ENCODE measurements around the gene SLC1A1.
"Not testable (repeated sequence)": the region's sequence is repeated elsewhere in the genome, so short reads cannot be mapped to it uniquely, and the experiment has no call there.

SLC1A1 gene

DNA sequence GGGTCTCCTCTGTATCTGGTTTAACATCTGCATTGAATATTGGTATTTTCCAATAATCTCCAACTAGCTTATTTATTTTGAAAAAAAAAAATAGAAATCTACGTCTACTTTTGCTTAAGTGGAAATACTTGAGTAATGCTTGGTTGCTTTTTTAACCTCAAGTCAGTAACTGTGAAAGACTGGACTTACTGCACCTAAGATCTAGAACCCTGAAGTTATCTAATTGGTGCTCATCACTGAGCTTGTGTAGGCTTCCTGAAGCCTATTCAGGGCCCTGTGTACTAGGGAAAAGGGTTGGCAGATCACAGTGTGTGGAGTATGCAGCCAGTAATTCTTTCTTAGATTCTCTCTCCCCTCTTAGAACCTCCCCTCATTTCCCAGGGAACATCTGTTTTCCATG lies 16.2 kb downstream of the SLC1A1 start:
- DNase-seq (ENCODE audit: low read depth): no peak

DNA sequence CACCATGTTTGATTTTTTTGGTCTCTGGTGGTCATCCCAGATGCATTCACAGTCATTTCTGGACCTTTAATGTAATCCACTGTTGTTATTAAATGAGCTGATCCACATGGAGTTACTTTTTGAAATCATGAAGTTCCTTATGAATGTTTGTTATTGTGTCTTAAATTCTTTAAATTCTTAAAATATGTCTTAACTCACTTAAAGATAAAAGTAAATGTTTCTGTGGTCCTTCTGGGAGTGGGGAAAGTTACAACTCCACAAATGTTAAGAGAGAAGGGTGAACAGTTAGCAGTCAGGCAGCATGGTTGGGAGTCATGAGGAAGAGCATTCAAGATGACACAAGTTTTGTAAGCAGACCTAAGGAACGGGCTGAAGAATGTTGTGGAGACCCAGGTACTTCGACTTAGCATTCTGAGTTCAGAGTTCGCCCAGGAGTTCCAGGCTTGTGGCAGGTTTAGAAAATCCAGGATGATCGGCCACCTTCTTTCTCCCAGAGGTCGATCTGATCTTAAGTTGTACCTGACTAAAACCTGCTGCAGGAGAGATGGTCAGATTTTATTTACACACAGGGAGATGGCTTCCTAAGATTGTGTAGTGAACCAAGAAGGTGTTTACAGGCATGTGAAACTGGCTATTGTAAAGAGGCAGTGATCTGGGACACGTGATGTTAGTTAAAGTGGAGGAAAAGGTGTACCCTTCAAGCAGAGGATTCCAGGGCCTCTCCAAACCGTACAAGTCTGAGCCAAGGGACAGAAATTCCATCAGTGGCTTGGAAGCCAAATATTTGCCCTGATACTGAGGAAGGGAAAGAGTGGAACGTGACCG lies 17.2 kb downstream of the SLC1A1 start:
- DNase-seq (ENCODE audit: low read depth): no peak

DNA sequence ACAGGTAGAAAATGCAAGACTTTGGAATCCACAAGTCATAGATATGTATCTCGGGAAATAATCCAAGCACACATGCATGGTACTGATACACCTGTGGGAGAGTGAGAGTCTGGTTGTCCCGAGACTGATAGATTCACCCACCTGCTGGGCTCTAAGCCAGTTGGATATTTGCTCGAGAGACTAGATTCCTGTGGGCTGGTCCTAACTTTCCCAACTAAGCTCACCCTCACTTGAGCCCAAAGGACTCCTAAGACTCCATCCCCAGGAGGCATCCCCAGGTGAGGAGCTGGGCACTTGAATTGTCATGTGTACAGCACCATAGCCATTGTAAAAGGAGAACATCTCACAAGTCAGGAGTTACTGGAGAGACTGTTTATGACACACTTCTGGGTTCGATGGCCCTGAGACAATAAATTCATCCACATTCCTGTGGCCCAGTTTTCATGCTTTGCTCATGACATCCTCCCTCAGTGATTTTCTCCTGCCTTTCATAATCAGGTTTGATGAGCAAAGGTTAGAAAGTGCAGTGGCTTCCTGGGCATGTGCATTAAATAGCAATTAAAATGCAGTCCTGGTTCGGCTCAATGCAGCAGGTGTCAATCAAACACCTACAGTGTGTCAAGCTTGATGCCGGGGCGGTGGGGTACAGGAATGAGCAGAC lies 18.1 kb downstream of the SLC1A1 start:
- peak; percentile 72 for DNase-seq (ENCODE audit: low read depth)

DNA sequence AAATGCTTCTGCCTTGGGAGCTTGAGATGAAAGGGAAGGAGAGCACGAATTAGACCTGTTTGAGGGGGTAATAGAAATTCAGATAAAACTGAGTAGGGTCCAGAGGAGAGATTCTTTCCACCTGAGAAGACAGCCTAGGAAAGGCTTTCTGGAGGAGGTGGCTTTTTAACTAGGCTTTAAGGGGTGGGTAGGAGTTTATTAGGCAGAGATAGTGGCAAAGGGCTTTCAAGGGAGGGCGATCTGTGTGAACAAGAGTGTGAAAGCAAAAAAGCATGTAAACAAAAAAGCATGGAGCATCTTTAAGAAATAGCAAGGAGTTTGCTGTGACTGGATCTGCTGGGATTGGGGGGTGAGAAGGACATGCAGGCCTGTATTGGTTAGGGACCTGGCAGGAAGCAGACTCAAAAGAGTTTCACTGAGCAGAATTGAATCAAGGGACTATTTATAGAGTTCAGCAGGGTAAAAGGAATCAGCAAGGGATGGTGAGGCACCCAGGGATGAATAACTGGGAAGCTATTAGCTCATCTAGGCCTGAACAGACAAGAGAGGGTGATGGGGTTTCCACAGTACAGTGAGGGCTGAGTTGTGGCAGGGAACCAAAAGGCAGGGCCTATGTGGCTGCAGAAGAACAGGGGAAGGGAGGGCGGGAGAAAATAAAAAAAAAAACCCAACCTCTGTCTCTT lies 18.8 kb downstream of the SLC1A1 start:
- no peak for DNase-seq (ENCODE audit: low read depth)

DNA sequence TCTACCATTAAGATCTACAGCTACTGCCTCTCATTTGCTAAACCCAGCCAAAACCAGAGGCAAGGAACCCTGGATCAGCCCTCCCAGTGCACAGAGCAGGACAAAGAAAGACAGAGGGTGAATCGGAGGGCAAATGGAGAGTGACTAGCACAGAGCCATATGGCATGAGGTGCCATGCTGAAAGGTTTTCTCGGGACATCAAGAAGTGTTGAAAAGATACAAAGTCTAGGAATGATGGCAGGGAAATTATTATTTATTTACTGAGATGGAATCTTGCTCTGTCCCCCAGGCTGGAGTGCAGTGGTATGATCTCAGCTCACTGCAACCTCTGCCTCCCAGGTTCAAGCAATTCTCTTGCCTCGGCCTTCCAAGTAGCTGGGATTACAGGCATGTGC lies 19.3 kb downstream of the SLC1A1 start:
- no peak for DNase-seq (ENCODE audit: low read depth)

DNA sequence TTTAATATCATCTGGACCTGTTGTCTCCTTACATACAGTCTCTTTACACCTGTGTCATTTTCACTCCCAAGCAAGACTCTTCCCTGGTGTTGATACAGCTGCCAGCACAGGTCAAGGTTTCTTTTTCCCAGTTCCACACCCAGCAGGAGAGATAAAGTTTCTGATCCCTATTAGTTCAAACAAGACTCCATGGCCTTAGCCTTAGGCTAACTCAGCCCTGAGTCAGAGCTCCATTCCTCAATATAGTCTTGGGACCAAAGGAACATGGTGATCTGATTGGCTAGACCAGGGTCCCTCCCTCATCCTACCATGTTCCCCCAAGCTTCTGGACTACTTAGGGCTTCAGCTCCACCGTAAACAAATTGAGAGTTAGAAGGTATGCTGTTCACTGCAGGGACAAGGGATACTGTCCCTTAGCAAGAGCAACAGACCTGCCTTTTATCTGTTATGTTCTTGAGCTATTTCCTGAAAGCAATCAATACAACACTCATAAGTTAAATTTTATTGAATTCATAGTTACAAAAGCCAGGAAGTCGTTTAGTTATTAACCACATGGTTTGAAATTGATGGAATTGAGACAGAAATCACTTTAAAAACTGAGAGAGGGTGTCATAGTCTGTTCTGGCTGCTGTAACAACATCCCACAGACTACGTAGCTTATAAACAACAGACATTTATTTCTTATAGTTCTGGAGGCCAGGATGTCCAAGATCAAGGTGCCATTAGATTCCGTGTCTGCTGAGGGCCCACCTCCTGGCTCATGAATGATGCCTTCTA lies 20.5 kb downstream of the SLC1A1 start:
- no peak for DNase-seq (ENCODE audit: low read depth)

DNA sequence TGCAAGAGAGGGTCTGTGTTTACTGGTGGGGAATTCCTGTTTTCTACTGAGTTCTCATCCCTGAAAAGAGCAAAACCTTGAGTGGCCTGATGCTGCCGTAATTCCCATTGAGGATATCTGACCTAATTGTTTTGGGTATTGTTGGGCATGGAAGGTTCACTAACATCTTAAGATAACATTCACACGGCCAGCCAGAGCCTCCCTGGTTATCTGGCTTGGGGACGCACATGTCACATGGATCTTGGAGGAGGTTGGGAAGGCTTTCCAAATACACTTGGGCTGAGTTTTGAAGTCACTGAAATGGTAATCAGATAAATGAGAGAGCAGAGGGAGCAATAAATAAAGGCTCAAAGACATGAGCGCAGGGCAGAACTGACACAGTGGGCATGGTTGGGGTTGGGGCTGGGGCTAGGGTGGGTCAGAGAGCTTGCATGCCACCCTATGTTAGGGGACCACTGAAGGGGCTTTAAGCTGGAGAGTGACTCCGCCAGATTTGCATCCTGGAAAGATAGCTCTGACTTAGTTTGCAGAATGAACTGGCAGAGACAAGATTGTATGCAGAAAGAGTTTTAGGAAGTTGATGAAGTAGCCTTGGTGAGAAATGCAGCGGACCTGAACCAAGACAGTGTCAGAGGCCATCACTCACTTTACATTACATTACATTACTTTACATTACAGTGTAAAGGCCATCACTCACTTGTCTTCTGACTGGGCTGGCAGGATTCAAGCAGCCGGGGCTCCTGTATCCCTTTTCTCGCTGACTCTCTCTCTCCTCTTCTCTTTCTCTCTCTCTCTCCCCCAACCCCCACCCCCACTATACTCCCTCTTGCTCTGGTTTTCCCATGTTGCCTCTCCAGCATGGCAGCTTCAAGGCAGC lies 24.2 kb downstream of the SLC1A1 start:
- no peak for DNase-seq (ENCODE audit: low read depth)

DNA sequence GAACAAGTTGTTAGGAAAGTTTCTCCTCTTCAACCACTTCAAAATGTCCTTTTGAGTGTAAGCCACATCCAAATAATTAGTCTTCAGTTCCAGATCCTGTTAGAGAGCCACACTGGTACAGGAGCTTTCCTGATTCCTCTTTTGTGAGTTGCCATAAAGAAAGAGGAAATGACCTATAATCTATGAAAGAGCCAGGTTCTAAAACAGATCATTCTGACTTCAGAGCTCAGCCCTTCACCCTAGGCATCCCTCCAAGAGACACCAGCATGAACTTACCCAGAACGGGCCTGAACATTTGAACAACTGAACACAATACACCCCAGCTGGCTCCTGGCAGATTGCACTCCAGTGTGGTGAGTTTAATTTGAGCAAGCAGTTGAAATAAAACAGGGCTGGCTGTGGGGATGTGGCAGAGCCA lies 25.7 kb downstream of the SLC1A1 start:
- DNase-seq (ENCODE audit: low read depth): no peak

DNA sequence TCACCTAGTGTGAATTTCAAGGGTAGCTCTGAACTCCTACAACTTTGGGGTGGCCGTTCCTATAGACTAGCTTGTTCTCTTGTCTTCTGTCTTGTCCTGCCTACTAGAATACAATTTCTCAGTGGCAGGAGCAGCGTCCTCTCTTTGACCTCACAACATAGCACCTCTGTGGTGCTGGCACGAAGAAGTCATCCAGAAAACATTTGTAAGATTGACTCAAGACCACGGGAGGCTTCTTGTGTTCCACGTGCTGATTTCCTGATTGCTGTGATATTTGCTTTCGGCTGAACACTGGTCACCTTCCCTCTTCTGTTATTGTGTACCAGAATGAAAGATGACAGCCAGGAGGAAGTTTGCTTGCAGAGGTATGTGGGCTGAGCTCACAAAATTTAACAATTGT lies 27.0 kb downstream of the SLC1A1 start:
- no peak for DNase-seq (ENCODE audit: low read depth)

DNA sequence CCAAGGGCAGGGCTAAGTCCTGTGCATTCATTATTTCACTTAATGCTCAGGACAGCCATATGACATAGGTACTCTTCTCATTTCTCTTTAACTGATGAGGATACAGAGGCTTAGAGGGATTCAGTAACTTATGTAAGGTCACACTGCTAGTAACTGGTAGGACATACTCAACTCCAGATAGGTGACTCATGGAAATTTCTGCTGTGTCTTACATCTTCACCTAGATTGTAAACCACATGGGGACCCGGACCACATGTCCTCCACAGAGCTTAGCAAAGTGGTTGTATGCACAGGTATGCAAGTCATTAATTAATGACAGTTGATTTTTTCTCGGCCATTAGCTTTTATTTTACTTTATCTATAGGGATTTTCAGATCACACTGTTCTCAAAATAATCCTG lies 29.3 kb downstream of the SLC1A1 start:
- DNase-seq (ENCODE audit: low read depth): no peak

DNA sequence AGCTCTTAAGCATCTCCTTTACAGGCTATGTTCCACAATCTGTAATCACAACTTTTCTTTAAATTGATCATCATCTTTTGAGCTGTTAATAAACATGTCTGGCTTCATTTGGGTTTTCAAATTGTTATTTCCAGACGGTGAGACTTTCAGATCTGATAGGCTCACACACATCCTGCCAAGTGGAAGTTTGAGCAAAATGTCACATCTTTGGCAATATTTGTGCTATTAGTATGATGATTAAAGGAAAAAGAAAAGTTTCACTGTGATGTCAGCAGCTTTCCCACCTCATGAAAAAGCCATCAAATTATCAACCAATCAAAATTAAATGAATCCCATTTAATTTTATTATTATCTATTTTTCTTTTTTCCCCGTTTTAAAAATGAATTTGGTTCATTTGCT lies 29.8 kb downstream of the SLC1A1 start:
- DNase-seq (ENCODE audit: low read depth): no peak

DNA sequence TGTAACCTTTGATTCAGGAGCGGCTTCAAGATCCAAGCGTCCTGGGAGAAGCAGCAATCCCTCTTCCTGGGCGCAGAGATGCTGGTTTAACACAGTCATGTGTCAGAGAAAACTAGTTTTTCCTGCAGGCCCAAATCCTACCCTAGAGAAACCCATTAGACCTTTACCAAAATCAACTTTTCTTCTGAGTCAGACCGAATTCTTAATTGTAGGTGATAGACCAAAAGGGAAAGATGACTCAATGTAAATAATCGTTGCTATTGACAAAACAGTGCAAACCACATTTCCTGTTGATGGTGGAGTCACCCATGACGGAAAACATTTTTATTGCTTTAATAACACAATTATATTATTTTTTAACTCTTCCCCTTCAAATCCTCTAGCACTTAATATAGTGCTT lies 40.1 kb downstream of the SLC1A1 start:
- no peak for DNase-seq (ENCODE audit: low read depth)

DNA sequence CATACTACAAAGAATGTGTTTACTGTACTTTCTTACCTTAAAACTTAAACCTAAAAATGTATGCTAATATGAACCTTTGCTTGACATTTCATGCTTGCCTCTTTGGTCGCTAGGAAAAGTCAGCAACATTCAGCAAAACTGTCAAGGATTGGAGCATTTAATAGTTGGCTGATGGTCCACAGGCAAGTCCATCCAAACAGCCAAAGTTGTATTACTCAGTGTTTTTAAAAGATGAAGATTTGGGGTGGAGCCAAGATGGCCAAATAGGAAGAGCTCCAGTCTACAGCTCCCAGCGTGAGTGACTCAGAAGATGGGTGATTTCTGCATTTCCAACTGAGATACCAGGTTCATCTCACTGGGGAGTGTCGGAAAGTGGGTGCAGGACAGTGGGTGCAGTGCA lies 40.6 kb downstream of the SLC1A1 start:
- DNase-seq (ENCODE audit: low read depth): not testable (repeated sequence)

DNA sequence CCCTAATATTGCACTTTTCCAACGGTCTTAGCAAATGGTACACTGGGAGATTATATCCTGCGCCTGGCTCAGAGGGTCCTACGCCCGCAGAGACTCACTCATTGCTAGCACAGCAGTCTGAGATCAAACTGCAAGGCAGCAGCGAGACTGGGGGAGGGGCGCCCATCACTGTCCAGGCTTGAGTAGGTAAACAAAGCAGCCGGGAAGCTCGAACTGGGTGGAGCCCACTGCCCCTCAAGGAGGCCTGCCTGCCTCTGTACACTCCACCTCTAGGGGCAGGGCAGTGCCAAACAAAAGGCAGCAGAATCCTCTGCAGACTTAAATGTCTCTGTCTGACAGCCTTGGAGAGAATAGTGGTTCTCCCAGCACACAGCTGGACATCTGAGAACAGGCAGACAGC lies 41.1 kb downstream of the SLC1A1 start:
- DNase-seq (ENCODE audit: low read depth): not testable (repeated sequence)

DNA sequence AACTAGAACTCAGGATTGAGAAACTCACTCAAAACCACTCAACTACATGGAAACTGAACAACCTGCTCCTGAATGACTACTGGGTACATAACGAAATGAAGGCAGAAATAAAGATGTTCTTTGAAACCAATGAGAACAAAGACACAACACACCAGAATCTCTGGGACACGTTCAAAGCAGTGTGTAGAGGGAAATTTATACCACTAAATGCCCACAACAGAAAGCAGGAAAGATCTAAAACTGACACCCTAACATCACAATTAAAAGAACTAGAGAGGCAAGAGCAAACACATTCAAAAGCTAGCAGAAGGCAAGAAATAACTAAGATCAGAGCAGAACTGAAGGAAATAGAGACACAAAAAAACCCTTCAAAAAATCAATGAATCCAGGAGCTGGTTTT lies 43.6 kb downstream of the SLC1A1 start:
- not testable (repeated sequence) for DNase-seq (ENCODE audit: low read depth)

DNA sequence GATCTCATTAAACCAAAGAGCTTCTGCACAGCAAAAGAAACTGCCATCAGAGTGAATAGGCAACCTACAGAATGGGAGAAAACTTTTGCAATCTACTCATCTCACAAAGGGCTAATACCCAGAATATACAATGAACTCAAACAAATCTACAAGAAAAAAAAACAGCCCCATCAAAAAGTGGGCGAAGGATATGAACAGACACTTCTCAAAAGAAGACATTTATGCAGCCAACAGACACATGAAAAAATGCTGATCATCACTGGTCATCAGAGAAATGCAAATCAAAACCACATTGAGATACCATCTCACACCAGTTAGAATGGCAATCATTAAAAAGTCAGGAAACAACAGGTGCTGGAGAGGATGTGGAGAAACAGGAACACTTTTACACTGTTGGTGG lies 45.9 kb downstream of the SLC1A1 start:
- not testable (repeated sequence) for DNase-seq (ENCODE audit: low read depth)

DNA sequence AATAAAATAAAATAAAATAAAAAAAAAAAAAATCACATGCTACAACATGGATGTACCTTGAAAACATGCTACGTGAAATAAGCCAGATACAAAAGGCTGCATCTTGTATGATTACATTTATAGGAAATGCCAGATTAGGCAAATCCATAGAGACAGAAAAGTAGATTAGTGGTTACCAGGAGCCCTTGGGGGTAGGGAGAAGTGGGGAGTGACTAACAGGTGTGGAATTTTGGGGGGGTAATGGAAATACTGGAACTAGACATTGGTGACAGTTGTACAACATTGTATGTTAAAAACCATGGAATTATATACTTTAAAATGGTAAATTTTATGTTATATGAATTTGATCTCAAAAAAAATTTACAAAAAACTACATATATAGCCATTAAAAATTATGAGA lies 47.3 kb downstream of the SLC1A1 start:
- no peak for DNase-seq (ENCODE audit: low read depth)

DNA sequence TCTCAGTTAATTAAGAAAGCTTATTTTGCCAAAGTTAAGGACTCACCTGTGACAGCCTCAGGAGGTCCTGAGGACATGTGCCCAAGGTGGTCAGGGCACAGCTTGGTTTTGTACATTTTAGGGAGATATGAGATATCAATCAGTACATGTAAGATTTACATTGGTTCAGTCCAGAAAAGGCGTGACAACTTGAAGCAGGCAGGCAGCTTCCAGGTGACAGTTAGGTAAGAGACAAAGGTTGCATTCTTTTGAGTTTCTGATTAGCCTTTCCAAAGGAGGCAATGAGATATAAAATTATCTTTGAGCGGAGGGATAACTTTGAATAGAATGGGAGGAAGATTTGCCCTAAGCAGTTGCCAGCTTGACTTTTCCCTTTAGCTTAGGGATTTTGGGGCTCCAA lies 47.8 kb downstream of the SLC1A1 start:
- no peak for DNase-seq (ENCODE audit: low read depth)

DNA sequence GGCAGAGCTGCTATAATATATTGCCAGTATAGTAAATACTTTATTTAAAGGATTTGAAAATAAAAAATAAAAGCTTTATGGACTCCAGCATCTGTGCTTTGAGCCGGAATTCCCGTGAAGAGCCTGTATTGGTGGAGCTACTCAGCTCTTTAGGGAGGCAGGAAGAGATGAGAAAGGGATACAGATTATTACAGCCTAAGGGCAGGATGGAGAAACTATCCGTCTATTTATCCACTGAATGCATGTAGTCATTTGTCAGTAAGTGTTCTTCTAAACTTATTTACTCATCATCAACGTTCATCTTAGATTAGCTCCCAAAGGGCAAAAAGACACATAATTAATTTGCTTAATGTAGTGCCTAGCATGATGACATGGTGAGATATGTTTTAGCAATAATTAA lies 48.4 kb downstream of the SLC1A1 start:
- DNase-seq (ENCODE audit: low read depth): no peak

DNA sequence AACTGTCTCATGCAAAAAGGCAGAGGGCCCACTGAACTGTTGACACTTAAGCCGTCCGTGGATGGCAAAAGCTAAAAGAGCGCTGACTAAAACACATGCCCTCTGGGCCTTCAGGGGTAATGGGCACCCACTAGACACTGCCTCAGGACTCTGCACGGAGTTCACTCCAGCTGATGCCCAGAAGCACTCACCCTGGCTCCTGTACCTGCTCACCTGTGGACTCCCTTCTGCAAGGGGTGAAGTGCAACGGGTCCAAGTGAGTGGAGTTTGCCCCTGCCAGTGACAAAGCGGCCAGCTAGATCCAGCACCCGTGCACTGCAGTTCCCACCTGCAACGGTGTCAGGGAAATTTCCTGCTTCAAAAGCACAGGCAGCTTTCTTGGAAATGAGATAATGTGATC lies 50.2 kb downstream of the SLC1A1 start:
- DNase-seq (ENCODE audit: low read depth): no peak

DNA sequence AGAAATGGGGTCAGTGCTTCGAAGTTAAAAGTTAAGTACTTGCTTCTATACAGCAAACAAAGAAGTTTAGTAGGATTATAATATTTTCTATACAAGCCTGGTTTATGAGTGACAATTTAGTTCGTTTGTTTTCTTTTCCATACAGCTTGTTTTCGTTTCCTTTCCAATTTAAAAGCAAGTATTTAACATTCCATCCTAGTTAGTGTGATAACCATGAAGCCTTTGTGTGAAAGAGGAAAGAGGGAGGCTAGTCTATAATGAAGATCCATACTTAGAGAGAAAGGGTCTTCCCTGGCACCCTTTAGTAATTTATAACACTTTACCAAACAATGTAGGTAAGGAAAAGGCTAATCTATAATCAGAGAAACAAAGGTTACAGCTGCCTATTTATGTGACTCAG lies 51.0 kb downstream of the SLC1A1 start:
- DNase-seq (ENCODE audit: low read depth): no peak
